ENCODE measurements around the gene SLC37A1. TPM values are rescaled to one million over a fixed set of nuclear protein-coding genes. Genes with fewer than 3 reads are reported as not detected.

SLC37A1 gene
- polyA plus RNA-seq, 4 donors, result 7.1 to 10.5 (median 9.5) TPM

GRCh38 chr21:42570362-42570761 is 56.7 kb downstream of the SLC37A1 start:
- no peak for DNase-seq (ENCODE audit: low read depth in 4 of 4, low spot score in 2 of 4)

- peak; percentile 65 to 82 (median 72) for DNase-seq (ENCODE audit: low read depth in 4 of 4, low spot score in 2 of 4)
Measured at GRCh38 chr21:42570841-42571387, 57.3 kb downstream of the SLC37A1 start.

GRCh38 chr21:42571391-42572150 is 57.9 kb downstream of the SLC37A1 start:
- DNase-seq (ENCODE audit: low read depth in 4 of 4, low spot score in 2 of 4), result no peak

- DNase-seq (ENCODE audit: low read depth in 4 of 4, low spot score in 2 of 4), result no peak
Measured at GRCh38 chr21:42572906-42573495, 59.3 kb downstream of the SLC37A1 start.

- no peak for DNase-seq (ENCODE audit: low read depth in 4 of 4, low spot score in 2 of 4)
Measured at GRCh38 chr21:42574234-42575027, 60.8 kb downstream of the SLC37A1 start.

- DNase-seq (ENCODE audit: low read depth in 4 of 4, low spot score in 2 of 4), result no peak
Measured at GRCh38 chr21:42575111-42575510, 61.5 kb downstream of the SLC37A1 start.

GRCh38 chr21:42576639-42577038 is 63.0 kb downstream of the SLC37A1 start:
- no peak for DNase-seq (ENCODE audit: low read depth in 4 of 4, low spot score in 2 of 4)

GRCh38 chr21:42578034-42578433 is 64.4 kb downstream of the SLC37A1 start:
- DNase-seq (ENCODE audit: low read depth in 4 of 4, low spot score in 2 of 4), result no peak

- DNase-seq (ENCODE audit: low read depth in 4 of 4, low spot score in 2 of 4), result no peak
Measured at GRCh38 chr21:42578761-42579415, 65.2 kb downstream of the SLC37A1 start.

- no peak for DNase-seq (ENCODE audit: low read depth in 4 of 4, low spot score in 2 of 4)
Measured at GRCh38 chr21:42579456-42580075, 65.9 kb downstream of the SLC37A1 start.

GRCh38 chr21:42580076-42580792 is 66.6 kb downstream of the SLC37A1 start:
- DNase-seq (ENCODE audit: low read depth in 4 of 4, low spot score in 2 of 4), result no peak

GRCh38 chr21:42580793-42581321 is 67.2 kb downstream of the SLC37A1 start:
- DNase-seq (ENCODE audit: low read depth in 4 of 4, low spot score in 2 of 4), result no peak

- no peak for DNase-seq (ENCODE audit: low read depth in 4 of 4, low spot score in 2 of 4)
Measured at GRCh38 chr21:42581336-42581992, 67.8 kb downstream of the SLC37A1 start.

- DNase-seq (ENCODE audit: low read depth in 4 of 4, low spot score in 2 of 4), result no peak
Measured at GRCh38 chr21:42581993-42582786, 68.5 kb downstream of the SLC37A1 start.

- DNase-seq (ENCODE audit: low read depth in 4 of 4, low spot score in 2 of 4), result no peak
Measured at GRCh38 chr21:42582787-42583476, 69.3 kb downstream of the SLC37A1 start.

- DNase-seq (ENCODE audit: low read depth in 4 of 4, low spot score in 2 of 4), result no peak
Measured at GRCh38 chr21:42583477-42584295, 70.0 kb downstream of the SLC37A1 start.

GRCh38 chr21:42584296-42584641 is 70.6 kb downstream of the SLC37A1 start:
- DNase-seq (ENCODE audit: low read depth in 4 of 4, low spot score in 2 of 4), result no peak
